Gastroesophageal sphincter (tissue), 2 donors: ENCODE results near the gene PBX1.

Experiments used
- EP300 ChIP-seq: sonication (generic); formaldehyde crosslinking; IDR thresholded peaks from one replicate; pipeline ENCODE4 v1.6.1; 2017; ENCODE audit warnings: antibody characterized with exemption, mild to moderate bottlenecking
- POLR2A ChIP-seq, 2 donors: fragments of 450-650 bp; IDR thresholded peaks; one replicate each; pipeline ENCODE4 v1.6.1; 2017; ENCODE audit warnings: antibody characterized with exemption in 2 of 2, mild to moderate bottlenecking in 2 of 2, moderate library complexity in 1 of 2

- TF ChIP-seq POLR2A (IDR thresholded peaks at IDR 0.05), result no peak
- TF ChIP-seq EP300, result no peak
Observed at GRCh38 chr1:164668491-164669400, 109.8 kb downstream of the PBX1 start.
